ENCODE measurements around the gene RALGPS2.

The RALGPS2 gene

GRCh38 chr1:178726087-178726517, 1.1 kb downstream of the RALGPS2 start:
- H3K4me3 ChIP-seq (ENCODE audit: low read depth, low read length) = peak overlapping the region; percentile 79
- no peak overlapping the region for H3K9ac ChIP-seq
- peaks cover 4% of the 10 kb centered on the region for H3K4me1 ChIP-seq
- H3K79me2 ChIP-seq = no peaks in the 10 kb centered on the region
- H3K27ac ChIP-seq = peak overlapping the region; percentile 68
- no peak for TF ChIP-seq CTCF (IDR thresholded peaks at IDR 0.05)
- peak overlapping the region; percentile 76 for H3K4me2 ChIP-seq (ENCODE audit: low read length)
- H2AFZ ChIP-seq = peak overlapping the region; percentile 80
- no peaks in the 10 kb centered on the region for H3K27me3 ChIP-seq (ENCODE audit: control insufficient read depth, insufficient read depth, low read length)
- no peaks in the 10 kb centered on the region for H3K9me3 ChIP-seq (ENCODE audit: control insufficient read depth, low read length)
- H3K36me3 ChIP-seq (ENCODE audit: control insufficient read depth, insufficient read depth, low read length) = no peaks in the 10 kb centered on the region

GRCh38 chr1:178726545-178726944, 1.5 kb downstream of the RALGPS2 start:
- no peak overlapping the region for H3K9ac ChIP-seq
- no peaks in the 10 kb centered on the region for H3K36me3 ChIP-seq (ENCODE audit: control insufficient read depth, insufficient read depth, low read length)
- no peaks in the 10 kb centered on the region for H3K9me3 ChIP-seq (ENCODE audit: control insufficient read depth, low read length)
- H3K4me3 ChIP-seq (ENCODE audit: low read depth, low read length) = peak overlapping the region; percentile 79
- H3K4me2 ChIP-seq (ENCODE audit: low read length) = peak overlapping the region; percentile 76
- H3K4me1 ChIP-seq = peaks cover 4% of the 10 kb centered on the region
- H3K27me3 ChIP-seq (ENCODE audit: control insufficient read depth, insufficient read depth, low read length) = no peaks in the 10 kb centered on the region
- H3K79me2 ChIP-seq = peaks cover under 1% of the 10 kb centered on the region
- TF ChIP-seq CTCF (IDR thresholded peaks at IDR 0.05) = no peak
- H3K27ac ChIP-seq = peak overlapping the region; percentile 68
- H2AFZ ChIP-seq = peak overlapping the region; percentile 80

- H3K79me2 ChIP-seq = peaks cover 3% of the 10 kb centered on the region
These were observed 2.2 kb downstream of the RALGPS2 start for GRCh38 chr1:178727014-178727895.

GRCh38 chr1:178733972-178734371, 8.9 kb downstream of the RALGPS2 start:
- no peaks in the 10 kb centered on the region for H3K4me1 ChIP-seq
- H3K9ac ChIP-seq = no peak overlapping the region
- no peak overlapping the region for H3K4me2 ChIP-seq (ENCODE audit: low read length)
- no peaks in the 10 kb centered on the region for H3K9me3 ChIP-seq (ENCODE audit: control insufficient read depth, low read length)
- H3K4me3 ChIP-seq (ENCODE audit: low read depth, low read length) = no peak overlapping the region
- no peak for TF ChIP-seq CTCF (IDR thresholded peaks at IDR 0.05)
- H3K27ac ChIP-seq = no peak overlapping the region
- no peaks in the 10 kb centered on the region for H3K27me3 ChIP-seq (ENCODE audit: control insufficient read depth, insufficient read depth, low read length)
- peaks cover 3% of the 10 kb centered on the region for H3K79me2 ChIP-seq
- no peaks in the 10 kb centered on the region for H3K36me3 ChIP-seq (ENCODE audit: control insufficient read depth, insufficient read depth, low read length)
- H2AFZ ChIP-seq = no peak overlapping the region

More at GRCh38 chr1:178727014-178727895, 2.2 kb downstream of the RALGPS2 start:
- H3K36me3 ChIP-seq (ENCODE audit: control insufficient read depth, insufficient read depth, low read length) = no peaks in the 10 kb centered on the region
- peak overlapping the region; percentile 80 for H2AFZ ChIP-seq
- H3K27ac ChIP-seq = no peak overlapping the region
- no peak overlapping the region for H3K9ac ChIP-seq
- H3K4me3 ChIP-seq (ENCODE audit: low read depth, low read length) = no peak overlapping the region
- no peak for TF ChIP-seq CTCF (IDR thresholded peaks at IDR 0.05)
- no peaks in the 10 kb centered on the region for H3K9me3 ChIP-seq (ENCODE audit: control insufficient read depth, low read length)
- peaks cover 4% of the 10 kb centered on the region for H3K4me1 ChIP-seq
- H3K4me2 ChIP-seq (ENCODE audit: low read length) = no peak overlapping the region
- no peaks in the 10 kb centered on the region for H3K27me3 ChIP-seq (ENCODE audit: control insufficient read depth, insufficient read depth, low read length)

Data from parathyroid adenoma (tissue), 2 donors.